Measurements from ENCODE around the gene SLC9A4.

The SLC9A4 gene

DNA sequence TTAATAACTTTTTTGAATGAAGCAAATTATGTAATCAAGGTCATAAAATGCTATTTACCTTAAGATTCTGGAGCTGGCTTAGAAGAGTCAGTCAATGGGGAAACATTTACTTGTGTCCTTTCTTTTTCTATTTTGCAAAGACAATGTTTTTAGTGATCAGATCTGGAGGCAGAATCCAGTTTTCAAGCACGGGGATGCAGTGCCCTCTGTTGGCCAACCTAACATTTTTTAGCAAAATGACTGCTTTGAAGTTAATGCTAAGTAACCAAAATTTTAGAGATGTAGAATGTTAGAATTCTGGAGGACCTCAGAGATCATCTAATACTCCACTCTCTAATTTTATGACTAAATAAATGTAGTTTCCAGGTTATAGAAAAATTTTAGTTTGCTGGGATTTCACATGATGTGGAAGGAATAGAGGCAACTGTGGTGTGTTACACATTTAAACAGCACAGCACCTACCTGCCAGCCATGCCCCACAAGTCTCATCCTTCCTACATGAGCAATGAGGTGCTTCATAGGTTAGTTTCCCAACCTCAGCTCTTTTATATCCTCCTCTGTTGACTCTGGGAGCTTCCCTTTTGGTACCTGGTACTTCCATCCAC, 23.6 kb upstream of the SLC9A4 start:
- DNase-seq (ENCODE audit: insufficient read length, low spot score) (no peak), FAIRE-seq (peak; percentile 86)

DNA sequence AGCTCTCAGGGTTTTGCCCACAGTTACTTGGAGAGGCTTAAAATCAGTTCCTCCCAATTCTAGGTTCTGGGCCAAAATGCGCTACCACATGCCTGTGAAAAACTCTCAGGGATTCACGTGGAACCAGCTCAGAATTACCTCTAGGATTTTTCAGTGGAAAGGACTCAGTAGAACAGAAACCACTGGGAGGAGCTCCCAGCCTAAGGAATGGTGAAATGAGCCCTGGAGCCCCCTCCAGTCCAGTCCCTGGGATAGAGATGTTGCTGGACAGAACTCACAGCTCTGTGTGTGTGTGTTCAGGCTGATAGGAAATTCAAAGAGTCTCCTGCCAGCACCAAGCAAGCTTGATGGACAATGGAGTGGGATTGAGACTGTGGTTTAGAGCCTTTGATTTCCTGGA, 21.1 kb upstream of the SLC9A4 start:
- DNase-seq (ENCODE audit: insufficient read length, low spot score) = no peak
- no peak for FAIRE-seq

DNA sequence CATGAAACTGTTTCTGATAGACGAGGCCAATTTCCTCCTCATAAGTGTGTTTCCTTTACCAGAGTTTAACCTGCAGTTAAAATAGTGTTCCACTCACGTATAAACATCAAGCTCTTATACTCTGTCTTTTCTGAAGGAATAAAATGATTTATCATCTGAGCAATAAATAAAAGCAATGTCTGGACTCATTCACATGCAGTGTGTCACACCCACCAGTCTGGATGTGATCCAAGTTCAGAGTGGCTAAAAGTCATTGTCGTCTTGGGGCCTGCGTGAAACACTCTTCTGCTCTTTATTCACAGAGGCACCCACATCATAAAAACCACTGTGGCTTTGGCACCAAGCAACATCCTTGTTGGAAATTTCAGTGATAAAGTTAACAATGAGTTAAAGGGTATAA, 19.5 kb upstream of the SLC9A4 start:
- FAIRE-seq = no peak
- DNase-seq (ENCODE audit: insufficient read length, low spot score) = no peak

DNA sequence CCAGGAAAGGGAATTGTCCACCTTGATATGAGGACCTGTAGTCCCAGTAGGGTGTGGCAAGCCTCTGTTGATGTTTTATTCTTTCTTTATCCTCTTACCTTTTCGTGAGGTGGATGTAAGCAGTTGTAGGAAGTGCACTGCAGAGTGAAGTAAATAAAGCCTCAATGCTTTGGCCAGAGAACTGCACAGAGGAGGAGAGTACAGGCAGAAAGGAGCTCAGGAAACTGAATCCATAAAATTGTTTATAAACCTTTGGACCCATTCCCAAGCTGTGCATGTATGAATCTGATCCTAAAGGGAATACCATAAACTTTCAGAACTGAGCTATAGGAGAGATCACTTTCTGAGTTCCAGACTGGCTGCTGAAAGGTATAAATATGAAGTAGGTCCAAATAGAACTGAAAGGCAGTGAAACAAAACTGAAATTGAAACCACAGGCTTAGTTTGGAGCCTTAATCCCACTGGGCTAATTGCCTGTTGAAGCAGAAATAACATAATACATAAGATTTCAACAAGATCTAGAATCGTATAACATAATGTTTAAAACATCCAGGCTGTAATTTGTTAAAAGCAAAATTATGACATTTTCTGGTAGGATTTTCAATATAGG, 17.9 kb upstream of the SLC9A4 start:
- FAIRE-seq (no peak), DNase-seq (ENCODE audit: insufficient read length, low spot score) (no peak)

- FAIRE-seq (no peak), DNase-seq (ENCODE audit: insufficient read length, low spot score) (no peak)
Observed at GRCh38 chr2:102460467-102460866, 12.6 kb upstream of the SLC9A4 start.

- DNase-seq (ENCODE audit: insufficient read length, low spot score) (no peak), FAIRE-seq (no peak)
Observed at GRCh38 chr2:102461188-102461587, 11.8 kb upstream of the SLC9A4 start.

DNA sequence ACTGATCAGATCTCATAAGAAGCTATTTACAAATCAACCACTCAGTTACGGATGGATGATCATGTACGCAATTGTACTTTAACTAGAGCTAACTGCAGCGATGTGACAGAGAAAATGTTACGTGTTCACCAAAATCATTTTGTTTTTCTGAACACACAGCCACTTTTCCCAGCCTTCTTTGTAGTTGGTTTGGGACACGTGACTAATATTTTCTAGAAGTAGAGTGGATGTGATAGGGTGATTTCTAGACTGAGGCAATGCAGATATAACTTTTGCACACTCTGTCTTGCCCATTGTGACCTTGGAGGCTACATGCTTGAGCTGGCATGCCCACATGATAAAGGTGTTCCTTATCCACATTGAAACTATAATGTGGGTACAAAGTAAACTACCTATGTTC, 9.9 kb upstream of the SLC9A4 start:
- DNase-seq (ENCODE audit: insufficient read length, low spot score) (no peak), FAIRE-seq (no peak)

- DNase-seq (ENCODE audit: insufficient read length, low spot score) = no peak
- FAIRE-seq = no peak
Observed at GRCh38 chr2:102470168-102470567, 2.9 kb upstream of the SLC9A4 start.

DNA sequence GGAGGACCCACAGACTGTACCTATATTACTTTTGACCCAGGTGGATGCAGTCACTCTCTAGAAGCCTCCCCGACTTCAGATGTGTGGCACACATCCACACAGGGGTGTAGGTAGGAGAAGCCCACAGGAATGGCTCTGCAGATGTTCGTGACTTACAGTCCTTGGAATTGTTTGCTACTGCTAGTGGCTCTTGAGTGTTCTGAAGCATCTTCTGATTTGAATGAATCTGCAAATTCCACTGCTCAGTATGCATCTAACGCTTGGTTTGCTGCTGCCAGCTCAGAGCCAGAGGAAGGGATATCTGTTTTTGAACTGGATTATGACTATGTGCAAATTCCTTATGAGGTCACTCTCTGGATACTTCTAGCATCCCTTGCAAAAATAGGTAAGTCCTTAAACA, 605 bp downstream of the SLC9A4 start:
- no peak for FAIRE-seq
- no peak for DNase-seq (ENCODE audit: insufficient read length, low spot score)

DNA sequence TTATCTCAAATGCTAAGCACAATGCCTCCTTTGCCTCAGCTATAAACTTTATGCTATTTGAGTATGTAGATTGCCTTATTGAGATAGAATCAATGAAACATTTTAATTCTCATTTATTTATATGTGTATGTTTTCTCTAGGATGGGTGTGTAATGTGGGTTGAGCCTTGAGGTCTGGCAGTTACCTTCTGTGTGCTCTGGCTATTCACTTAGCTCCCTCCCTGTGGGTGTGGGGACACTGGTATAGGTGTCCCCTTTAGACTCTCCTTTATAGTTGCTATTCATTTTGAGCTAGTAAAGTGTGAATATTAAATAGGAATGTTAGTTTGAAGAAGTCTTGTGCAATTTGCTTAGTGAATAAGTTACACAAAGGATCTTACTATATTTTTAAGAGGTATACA, 1.8 kb downstream of the SLC9A4 start:
- no peak for FAIRE-seq
- DNase-seq (ENCODE audit: insufficient read length, low spot score) = no peak

GRCh38 chr2:102478686-102479470, 5.9 kb downstream of the SLC9A4 start:
- no peak for FAIRE-seq

DNA sequence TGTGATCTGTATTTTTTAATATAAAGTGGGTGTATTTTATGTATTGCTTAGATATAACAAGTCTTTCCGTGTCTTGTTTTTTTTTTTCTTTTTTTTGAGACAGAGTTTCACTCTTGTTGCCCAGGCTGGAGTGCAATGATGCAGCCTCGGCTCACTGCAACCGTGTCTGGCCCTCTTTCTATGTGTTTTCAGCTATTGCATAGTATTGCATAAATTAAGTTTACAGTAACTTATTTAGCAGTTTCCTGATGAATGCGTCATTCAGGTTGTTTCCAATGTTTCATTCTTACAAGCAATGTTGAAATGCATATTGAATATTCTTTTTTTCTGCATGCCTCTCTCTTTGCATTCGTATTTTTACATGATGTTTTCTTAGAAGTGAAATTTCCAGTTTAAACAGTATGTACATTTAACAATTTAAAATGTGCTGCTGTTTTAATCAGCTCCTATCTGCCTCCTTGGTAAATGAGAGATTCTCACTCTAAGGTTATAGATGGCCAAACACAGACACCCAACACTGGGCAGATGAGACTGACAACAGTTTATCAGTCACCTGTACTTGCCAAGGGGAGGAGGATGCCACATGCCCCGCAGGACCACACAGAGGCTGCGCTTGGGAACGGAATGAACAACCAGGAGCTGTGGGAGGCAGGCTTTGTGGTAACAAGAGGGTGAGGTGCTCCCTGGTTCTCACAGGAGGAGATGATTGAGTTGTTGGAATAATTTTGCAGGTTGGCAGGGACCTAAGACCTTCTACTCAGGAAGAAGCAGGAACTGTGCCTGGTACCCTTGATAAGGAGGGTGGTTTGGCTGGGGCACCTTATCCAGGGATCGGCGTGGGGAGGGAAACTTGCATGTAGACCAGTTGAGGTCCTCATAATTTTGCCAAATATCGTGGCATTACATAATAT, 7.5 kb downstream of the SLC9A4 start:
- FAIRE-seq = no peak
- no peak for DNase-seq (ENCODE audit: insufficient read length, low spot score)

More at GRCh38 chr2:102478686-102479470, 5.9 kb downstream of the SLC9A4 start:
- no peak for DNase-seq (ENCODE audit: insufficient read length, low spot score)

DNA sequence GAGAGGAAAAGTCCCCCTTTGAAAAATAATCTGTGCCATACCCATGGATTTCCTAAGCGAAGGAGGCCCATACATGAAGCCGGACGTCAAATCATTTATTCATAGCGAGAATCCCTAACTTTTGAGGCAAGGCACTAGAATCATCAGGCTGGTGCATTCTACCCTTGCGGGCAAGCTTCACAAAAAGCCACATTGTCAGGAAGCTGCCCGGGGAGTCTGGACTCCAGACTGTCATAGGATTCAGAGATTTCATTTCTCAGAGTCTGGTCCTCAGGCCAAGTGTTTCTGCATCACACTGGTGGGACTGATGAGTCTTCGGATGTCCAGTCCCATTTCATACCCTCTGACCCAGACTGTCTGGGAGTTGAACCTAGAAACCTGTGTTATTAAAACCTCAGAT, 8.9 kb downstream of the SLC9A4 start:
- DNase-seq (ENCODE audit: insufficient read length, low spot score) (no peak), FAIRE-seq (no peak)

- FAIRE-seq (no peak), DNase-seq (ENCODE audit: insufficient read length, low spot score) (no peak)
Observed at GRCh38 chr2:102483086-102483485, 10.1 kb downstream of the SLC9A4 start.

DNA sequence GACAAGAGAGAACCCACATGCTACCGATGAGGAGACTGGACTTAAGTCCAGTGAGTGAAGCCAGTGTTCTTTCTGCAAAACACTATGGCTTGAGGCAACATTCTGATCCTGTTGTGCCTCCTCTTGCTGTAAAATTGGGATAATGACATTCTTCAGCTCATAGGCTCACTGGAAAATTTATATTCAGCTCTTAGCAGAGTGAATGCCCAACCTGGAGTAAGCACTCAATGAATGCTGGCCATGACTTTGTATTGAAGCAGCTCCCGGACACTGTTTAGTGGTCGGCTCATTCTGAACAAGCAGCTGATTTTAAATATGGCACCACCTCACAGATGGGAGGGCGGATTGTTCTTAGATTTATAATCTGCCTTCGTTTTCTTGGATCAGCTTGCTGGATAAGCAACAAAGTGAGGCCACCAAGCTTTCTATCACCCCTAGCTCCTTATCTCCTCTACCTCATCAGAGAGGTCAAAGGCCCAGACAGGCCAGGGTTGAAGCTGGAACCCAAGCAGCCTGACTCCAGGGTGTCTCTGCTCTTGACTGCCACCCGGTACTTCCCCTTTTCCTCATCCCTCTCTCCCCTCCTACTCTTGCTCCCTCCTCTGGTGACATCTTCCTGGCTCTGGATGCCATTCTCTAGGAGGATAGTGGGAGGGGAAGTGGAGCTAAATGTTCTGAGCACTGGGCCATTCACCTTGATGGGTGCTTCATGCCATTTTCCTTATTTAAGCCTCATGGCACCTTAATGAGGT, 11.5 kb downstream of the SLC9A4 start:
- DNase-seq (ENCODE audit: insufficient read length, low spot score) = no peak
- no peak for FAIRE-seq

GRCh38 chr2:102485147-102485785, 12.2 kb downstream of the SLC9A4 start:
- FAIRE-seq = no peak

GRCh38 chr2:102486941-102487702, 14.1 kb downstream of the SLC9A4 start:
- FAIRE-seq = no peak
- no peak for DNase-seq (ENCODE audit: insufficient read length, low spot score)

More at GRCh38 chr2:102485147-102485785, 12.2 kb downstream of the SLC9A4 start:
- DNase-seq (ENCODE audit: insufficient read length, low spot score) = no peak

GRCh38 chr2:102487761-102488462, 14.9 kb downstream of the SLC9A4 start:
- DNase-seq (ENCODE audit: insufficient read length, low spot score) (no peak), FAIRE-seq (no peak)
